ENCODE results near the gene LRRC3B.
A peak's percentile ranks its signal among the peaks of the same experiment; 100 is the strongest.
"Not testable (repeated sequence)": the region's sequence is repeated elsewhere in the genome, so short reads cannot be mapped to it uniquely, and the experiment has no call there.

The LRRC3B gene, protein sequence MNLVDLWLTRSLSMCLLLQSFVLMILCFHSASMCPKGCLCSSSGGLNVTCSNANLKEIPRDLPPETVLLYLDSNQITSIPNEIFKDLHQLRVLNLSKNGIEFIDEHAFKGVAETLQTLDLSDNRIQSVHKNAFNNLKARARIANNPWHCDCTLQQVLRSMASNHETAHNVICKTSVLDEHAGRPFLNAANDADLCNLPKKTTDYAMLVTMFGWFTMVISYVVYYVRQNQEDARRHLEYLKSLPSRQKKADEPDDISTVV

DNA sequence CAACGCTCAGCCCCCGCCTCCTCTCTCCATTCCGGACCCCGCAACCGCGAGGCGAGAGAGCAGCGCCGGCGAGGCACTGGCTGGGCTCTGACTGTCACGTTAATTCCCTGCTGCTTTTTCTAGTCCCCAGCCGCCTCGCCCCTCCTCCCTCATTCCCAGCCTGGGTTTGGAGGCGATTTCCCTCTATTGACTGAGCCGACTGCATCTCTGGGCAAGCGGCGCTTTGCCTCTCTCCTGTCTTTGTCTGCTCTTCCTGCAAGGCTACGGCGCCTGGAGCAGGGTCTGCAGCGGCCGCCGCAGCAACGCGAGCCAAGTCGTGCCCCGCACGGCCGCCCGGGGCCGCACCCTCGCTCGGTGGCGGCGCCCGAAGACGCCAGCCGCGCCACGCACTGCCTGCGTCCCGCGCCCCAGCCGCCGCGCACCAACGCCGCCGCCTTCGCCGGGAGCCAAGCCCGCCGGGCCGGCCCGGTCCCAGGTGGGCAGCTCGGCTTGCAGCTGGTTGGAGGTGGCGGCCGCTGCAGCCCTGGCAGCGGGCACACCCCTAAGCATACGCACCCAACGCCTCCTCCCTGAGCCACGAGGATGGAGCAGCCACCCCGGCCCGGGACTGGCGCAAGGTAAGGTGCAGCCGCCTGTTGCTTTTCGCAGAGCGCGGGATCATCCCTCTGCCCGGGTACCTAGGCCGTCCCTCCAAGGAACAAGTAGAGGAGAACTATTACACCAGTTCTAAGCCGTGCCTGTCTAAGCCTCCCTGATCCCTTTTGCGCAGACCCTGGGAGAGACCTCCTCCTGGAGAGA lies at the start of gene LRRC3B:
Gene LRRC3B, plus strand, starts transcription at position 152 of the 798 bp plus-strand sequence. CDS start 86,901 bp downstream, outside the sequence.
- peak; percentile 46 for DNase-seq

DNA sequence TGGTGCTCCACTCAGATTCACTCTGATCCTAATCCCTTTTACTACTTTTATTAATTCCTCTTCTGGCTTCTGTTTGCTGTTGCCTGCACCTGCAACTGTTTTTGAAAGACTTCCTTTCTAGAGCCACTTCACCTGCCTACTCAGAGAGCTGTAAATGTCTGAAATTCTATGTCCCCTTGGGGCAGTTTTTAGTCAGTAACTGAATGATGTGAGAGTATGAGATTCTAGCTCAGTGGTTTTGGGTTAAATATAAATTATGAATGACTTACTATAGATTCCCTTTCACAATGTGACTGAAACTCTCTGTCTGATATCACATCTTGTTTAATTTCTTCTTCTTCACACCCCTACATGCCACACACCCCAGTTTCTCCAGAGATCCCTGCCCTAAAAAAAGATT lies 47.8 kb upstream of the LRRC3B start:
- no peak for DNase-seq

DNA sequence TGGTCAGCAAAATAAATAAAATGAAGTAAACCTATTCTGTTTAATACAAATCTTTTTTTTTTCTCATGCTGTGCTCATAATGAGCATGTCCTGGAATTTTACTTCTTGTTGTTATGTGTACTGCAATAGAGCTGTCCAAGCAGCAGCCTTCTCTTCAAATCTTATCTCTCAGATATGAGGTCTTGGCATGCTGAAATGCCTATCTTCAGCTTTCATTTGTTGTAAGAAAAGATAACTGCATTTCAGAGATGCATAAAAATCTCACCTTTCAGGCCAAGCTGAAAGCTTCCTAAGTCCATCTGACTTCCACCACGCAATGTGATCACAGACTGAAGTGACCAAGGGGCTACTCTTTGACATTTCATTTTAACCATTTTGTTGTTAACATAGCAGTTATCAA lies 43.5 kb upstream of the LRRC3B start:
- no peak for DNase-seq

DNA sequence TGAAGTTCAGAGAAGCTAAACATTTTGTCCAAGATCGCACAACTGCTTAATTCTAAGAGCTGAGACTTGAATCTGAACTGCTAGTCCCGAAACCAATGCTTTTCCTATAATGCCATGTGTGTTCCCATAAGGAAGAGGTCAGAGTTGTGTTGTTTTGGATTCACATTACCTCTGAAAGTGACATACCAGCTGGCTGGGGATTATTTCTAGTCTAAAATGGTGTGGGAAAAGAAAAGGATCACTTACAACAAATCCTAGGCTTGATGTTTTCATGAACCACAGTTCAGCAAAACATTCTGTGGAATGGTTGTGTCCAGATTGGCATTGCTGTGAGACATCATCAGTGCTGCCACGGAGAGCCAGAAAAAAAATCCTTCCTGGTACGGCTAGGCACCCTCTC lies 35.0 kb upstream of the LRRC3B start:
- DNase-seq, result no peak

DNA sequence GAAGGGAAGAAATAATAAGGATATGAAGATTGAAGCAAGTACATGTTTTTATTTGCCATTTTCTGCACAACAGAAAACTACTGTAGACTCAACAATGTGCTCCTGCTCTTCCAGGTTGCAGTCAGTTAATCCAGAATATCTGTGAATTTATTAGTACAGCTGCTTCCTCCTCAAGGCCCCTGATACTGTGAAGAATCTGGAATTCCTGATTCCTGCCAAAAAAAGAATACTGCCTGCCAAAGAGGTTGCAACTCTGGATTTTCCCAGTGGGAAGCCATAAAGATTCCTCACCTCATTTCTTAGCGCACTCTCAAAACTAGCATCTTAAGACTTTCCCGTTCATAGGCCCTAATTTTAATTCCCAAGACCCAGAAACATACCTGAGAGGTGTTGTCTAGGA lies 33.6 kb upstream of the LRRC3B start:
- no peak for DNase-seq

DNA sequence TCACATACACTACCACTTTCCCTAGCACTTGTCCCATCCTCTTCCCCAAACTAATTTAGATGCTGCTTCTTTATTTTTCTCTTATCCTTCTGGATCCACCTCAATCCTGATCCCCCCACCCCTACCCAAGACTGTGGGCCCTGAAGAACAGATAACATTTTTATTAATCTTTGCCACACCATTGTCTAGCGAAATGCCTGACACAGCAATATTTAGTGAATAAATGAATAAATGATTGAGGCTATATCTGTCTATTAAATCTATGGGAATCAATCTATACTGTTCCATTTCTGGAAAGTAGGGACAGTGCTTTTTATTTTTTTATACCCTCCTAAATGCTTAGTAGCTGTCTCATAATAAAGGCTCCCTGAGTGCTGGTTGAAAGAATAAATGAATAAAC lies 32.9 kb upstream of the LRRC3B start:
- no peak for DNase-seq

DNA sequence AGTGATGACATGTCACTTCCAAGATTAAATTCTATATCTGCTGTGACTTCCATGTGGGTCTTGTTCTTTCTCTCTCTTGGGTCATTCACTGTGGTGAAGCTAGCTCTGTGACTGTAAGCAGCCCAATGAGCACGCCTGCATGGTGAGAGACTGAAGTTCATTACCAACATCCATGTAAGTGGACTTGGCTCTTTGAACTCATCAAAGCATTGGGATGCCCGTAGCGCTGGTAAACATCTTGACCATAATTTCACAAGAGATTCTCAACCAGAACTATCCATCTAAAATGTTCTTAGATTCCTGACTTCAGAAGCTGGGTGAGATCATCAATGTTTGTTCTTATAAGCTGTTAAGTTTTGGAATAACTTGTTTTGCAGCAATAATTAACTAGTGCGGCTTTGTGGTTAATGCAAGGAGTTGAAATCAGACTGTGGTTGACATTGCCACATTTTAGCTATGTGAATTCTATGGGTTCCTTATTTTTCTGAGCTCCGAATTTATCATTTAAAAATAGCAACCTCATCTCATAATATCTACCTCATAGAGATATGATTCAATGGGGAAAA lies 31.6 kb upstream of the LRRC3B start:
- DNase-seq, result no peak

DNA sequence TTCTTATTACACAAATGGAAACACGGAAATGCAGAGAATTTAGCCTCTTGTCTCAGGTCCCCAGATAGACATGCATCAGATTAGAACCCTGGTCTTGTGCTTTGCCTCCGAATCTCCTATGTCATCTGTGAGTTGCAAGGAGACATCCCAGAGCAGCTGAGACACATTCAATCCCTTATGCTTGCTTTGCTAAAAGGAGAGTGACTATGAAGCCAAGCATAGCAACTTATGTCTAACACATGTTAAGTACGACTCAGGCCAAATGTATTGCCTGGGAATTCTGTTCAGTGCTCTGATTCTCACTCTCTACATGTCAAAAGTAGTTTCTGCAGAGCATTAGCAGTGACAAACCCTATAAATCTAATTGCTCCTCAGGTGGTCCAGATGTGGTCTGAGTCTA lies 30.6 kb upstream of the LRRC3B start:
- DNase-seq, result no peak

DNA sequence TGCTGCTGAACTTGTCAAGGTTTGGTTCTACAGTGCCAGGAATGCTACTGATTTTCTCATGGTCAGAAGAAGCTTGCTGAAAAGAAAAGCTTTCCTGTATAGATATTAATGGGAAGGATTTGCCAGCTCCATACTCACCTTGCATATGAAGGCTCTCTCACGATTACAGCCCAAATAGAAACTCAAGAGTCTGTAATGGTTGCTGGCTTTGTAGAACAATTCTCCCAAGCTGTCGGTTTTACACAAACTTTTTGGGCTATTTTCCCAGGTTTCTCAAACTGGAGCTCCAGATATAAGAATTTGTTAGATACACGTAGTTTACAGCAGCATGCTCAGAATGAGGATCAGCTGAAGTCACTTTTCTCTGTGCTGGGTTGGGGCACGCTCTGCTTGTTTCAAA lies 30.1 kb upstream of the LRRC3B start:
- no peak for DNase-seq

DNA sequence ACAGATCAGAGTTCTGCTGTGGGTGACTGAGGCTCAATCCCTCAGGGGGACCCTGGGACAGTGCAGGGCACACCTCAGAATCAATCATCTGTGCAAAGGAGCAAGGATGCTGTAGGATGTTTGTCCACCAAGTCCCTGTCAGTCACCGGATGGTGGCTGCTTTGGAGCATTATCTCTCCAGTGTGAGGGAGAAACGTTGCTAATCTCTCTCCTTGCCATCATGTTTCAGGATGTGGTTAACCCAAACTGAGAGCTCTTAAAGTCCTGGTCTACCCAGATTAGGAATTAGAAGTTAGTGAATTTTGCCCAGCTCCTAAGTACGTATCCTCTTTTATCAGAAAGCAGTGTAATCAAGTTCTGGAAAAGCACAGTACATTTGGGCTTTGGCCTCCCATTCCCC lies 26.2 kb upstream of the LRRC3B start:
- DNase-seq, result no peak

DNA sequence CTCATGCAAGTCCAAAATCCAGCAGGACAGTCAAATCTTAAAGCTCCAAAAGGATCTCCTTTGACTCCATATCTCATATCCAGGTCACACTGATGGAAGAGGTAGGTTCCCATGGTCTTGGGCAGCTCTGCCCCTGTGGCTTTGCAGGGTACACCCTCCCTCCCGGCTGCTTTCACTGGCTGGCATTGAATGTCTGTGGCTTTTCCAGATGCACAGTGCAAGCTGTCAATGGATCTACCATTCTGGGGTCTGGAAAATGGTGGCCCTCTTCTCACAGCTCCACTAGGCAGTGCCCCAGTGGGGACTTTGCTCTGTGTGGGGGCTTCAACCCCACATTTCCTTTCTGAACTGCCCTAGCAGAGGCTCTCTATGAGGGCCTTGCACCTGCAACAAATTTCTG lies 19.3 kb upstream of the LRRC3B start:
- not testable (repeated sequence) for DNase-seq

DNA sequence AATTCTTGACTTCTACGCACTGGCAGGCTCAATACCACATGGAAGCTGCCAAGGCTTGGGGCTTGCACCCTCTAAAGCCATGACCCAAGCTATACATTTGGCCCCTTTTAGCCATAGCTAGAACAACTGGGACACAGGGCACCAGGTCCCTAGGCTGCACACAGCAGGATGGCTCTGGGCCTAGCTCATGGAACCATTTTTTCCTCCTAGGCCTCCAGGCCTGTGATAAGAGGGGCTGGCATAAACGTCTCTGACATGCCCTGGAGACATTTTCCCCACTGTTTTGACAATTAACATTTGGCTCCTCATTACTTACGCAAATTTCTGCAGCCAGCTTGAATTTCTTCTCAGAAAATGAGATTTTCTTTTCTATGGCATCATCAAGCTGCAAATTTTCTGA lies 18.8 kb upstream of the LRRC3B start:
- DNase-seq, result not testable (repeated sequence)

DNA sequence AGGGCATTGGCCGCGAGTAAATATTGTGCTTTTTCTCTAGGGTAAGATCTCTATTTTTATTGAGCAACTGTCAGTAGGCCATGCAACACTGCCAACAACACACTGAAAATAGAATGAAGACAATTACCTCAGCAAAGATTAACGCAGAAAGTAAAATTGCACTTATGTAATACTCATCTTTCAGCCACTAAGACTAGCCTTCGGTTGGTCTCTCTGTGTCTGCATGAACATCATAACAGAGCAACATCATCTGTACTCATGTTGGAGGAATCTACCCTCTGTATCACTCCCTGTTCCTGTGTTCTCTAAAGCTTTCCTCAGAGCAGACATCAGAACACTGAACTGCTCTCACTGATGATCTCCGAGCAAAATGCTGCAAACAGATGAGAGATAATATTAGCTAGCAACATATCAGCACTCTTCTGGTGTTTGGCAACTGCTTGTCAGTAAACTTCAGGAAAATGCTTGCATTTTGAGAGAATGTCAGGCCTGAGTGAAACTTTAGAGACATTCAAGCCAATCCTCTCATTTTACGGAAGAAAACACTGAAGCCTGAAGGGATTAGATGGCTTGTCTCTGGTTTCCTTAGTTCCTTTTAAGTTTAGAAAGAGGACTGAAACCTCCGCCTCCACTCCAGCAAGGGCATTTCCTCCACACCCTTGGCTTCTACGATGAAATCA lies 8.4 kb upstream of the LRRC3B start:
- DNase-seq, result no peak

DNA sequence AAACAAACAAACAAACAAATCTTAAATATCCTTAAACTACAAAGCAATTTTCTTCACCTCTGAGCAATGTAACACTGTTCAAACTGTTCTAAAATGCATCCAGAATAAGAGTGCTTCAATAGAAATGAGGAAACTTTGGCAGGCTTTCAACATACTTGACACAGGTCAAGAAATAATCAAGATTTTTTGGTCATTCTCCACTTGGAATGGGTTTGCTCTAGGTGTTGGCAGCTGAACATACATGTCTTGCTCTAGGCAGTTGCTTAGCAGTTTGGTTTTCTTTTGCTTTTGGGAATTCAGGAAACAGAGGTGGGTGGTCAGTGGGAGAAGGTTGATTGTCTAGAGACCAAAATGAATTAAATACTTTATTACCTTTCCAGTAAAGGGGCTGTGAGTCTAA lies 1.4 kb upstream of the LRRC3B start:
- DNase-seq, result no peak

DNA sequence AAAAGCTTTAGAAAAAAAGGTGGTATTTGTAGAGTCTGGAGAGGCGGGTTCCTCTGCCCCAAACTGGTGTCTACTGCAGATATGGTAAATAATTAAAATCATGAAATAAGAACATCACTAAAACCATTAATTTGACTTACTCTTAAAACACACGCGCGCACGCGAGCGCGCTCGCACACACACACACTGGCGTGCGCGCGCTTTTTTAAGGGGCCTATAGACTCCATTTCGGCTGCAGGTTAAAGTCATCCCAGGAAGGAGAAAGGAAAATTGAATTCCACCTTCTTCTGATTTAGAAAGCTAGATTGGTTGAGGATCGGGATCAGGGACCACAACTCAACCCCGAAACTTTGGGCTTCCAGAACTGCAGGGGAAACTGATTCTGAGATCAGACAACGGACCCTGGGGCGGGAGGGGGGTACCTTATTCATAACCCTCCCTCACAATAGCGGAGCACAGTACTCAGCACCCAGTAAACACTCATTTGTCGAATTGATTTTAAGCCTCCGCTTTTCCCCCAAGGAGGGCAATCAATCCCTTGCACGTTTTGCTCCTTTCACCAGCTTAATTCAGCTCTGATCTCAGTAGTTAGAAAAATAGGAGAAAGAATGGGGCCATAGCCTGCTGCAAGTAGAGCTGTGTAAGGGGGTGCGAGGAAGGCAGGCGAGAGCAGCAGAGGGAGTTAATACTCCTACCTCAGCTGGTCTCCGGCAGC lies 509 bp upstream of the LRRC3B start:
- DNase-seq, result no peak

DNA sequence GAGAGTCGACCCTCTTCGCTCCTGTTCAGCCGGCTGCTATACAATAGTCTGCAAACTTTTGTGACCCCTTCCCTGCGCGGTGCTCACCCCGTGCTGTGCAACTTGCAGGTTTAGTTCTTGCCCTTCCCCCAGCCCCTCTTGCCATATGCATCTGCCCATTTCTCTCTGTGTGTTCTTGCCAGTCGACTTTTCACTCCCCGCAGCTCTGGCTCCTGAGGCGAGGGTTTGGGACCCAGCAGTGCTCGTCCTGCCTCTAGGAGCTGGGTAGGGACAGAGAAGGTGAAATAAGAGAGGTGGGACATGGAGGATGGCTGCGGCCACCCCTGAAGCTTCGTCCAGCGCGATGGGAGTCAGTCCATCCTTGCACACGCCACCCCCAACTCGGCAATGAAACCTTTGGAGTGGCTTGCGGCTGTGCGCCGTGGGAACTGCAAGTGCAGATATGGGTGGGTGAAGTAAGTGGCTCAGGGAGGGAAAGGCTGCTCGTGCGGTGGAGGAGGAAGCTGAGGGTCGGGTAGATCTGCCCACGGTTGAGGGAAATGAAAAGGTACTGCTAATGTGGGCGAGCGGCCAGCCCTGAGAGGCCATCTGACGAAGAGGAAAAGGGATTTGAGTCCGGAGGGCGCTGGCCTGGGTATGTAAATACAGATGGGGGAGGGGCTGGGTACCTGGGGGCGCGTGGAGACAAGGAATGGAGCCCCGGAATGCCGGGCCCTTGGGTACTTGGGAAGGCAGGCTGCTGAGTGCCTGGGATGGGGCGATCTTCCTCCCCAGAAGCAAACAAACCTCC lies 1.0 kb downstream of the LRRC3B start:
- DNase-seq, result no peak

DNA sequence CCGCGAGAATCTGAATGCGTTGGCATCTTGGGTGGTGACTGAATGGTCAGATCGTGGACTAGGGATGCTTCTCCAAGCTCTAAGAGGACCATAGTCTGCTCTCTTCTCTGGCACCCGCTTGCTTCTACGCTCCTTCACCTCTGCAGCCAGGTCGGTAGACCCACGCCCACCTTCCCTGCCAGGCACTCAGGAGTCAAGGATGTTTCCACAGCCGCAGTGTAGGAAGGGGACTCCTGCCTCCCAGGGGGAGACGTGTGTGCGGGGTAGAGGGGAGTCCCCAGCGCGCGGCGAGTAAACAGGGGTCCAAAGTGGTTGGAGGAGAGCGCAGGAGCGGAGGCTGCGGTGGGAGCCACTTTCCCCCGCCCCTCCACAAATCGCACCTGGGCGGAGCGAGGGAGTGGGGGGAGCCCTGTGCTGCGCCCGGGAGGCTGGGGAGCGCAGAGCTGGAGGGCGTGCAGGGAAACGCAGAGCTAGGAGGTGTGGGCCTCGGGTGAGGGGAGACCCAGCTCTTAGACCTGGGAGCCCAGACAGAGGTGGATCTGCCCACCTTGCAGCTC lies 1.7 kb downstream of the LRRC3B start:
- no peak for DNase-seq

DNA sequence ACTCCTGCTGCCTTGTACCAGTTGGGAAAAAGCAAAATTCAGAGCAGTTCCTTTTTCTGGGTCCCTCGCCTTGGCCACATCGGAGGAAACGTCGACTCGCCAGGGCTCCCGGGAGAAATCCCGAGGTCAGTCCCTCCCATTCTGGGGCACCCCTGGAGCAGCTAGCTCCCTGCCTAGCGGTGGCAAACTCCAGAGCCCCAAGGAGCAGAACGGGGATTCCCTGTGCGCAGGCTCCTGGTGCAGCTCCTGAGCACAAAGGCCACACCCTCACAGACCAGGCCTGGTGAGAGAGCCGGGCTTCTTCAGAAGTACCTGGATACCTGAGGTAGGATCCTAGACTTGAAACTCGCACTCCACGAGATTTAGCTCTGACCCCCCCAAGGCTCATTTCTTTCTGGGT lies 2.6 kb downstream of the LRRC3B start:
- no peak for DNase-seq

DNA sequence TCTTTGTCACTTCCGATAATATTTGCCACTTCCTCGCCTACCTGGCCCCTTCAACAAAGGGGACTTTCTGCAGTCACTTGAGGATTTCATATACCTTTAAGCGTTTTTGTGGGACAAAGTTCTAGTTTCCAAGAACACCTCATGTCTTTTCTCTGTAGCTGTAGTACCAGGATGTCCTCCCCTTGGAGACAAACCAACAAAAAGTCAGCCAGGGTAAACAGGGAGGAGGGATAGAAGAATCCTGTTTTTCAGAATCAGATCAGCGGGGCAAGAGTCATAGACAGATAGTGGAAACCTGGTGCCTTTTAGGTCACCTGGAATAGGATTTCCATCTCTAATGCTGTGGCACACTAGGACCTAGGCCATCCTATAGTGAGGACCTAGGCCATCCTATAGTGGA lies 4.5 kb downstream of the LRRC3B start:
- no peak for DNase-seq

DNA sequence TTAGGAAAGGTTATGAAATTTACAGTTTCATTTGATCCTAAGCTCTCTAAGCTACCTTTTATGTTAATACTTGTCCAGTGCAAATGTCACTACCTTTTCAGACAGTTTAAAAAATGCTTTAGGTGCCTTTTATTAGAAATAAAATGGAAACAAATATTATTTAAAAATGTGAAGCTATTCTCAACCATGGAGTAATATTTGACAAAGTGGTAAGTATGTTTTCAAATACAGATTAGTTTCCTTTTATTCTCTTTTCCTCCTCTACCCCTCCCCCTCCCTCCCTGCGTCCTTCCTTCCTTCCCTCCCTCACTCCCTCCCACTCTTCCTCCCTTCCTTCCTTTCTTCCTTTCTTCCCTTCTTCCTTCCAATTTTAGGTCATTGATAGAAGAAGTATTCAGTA lies 6.3 kb downstream of the LRRC3B start:
- DNase-seq, result no peak

DNA sequence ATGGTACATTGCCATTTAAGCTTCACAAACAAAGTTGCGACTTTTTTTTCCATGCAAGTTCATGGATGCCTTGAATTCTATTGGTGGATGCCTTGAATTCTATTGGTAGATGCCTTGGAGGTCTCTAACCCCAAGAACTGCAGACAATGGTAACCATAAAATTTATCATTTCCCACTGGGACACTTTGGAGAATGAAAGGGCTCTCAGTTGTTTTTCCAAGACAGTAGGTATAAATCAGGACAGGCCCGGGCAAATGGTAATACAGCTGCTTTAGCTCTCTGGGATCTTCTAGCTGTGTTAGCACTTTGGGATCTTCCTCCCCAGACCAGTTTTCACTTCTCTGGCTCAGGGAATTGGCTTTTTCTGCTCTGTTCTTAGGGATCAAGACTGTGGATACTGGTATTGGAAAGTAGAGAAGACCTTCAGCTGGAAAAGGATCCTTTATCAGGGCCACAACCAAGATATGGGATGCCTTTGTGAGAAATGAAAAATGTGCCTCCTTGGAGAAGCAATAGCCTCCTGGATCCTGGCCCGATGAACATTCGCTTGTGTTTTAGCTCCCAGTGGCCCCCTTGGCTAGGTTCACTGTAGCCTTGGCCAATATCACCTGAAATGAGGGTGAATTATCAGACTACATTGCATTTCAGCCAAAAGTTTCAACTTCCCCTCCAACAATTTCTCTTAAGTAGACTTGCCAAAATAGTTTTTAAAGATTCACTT lies 8.3 kb downstream of the LRRC3B start:
- no peak for DNase-seq

Data from NCI-H1105 (cell line).